GM06990 (cell line): ENCODE measurements around the gene SLC8B1.

Experiments used
- DNase-seq: peaks from one replicate; pipeline ENCODE4 v3.0.0-alpha.2; 2011; ENCODE audit not compliant: insufficient read length; ENCODE audit errors: extremely low read depth
- H3K27me3 ChIP-seq: replicated peaks from 2 replicates; pipeline ENCODE4 v1.6.0; 2011; ENCODE audit warnings: low read length; ENCODE audit not compliant: control insufficient read depth, insufficient read depth
- H3K36me3 ChIP-seq: 2 replicates; pipeline ENCODE4 v1.5.1; 2011; ENCODE audit warnings: low read length; ENCODE audit not compliant: control insufficient read depth, insufficient read depth
- H3K4me3 ChIP-seq: replicated peaks from 2 replicates; pipeline ENCODE4 v1.5.1; 2011; ENCODE audit warnings: low read depth, mild to moderate bottlenecking, control low read depth, low read length
- TF ChIP-seq, protein P1 (sequence below): IDR thresholded peaks from 2 replicates; pipeline ENCODE4 v1.5.1; 2011; ENCODE audit warnings: low read length, control low read depth, mild to moderate bottlenecking, inconsistent platforms; ENCODE audit not compliant: insufficient read depth, poor library complexity, severe bottlenecking

Gene SLC8B1

DNA sequence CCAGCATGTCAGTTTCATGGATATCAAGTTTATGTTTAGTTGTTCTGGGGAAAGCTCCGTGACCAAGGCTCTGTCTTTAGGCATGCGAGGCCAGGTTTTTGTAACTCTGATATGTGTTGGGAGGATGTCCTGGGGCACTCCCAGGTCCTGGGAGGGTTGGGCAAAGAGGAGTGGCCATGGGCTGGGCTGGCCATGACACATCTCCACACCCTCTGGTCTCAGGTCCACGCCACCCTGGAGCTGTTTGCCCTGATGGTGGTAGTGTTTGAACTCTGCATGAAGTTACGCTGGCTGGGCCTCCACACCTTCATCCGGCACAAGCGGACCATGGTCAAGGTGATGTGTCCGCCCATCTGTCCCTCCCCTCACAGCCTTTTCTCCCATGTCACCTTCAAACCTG is 67.3 kb downstream of the SLC8B1 start:
- Histone ChIP-seq H3K27me3 (no peaks in the 10 kb centered on the region), H3K36me3 (peaks cover 30% of the 10 kb centered on the region), H3K4me3 (no peak overlapping the region)
- TF ChIP-seq, protein P1, sequence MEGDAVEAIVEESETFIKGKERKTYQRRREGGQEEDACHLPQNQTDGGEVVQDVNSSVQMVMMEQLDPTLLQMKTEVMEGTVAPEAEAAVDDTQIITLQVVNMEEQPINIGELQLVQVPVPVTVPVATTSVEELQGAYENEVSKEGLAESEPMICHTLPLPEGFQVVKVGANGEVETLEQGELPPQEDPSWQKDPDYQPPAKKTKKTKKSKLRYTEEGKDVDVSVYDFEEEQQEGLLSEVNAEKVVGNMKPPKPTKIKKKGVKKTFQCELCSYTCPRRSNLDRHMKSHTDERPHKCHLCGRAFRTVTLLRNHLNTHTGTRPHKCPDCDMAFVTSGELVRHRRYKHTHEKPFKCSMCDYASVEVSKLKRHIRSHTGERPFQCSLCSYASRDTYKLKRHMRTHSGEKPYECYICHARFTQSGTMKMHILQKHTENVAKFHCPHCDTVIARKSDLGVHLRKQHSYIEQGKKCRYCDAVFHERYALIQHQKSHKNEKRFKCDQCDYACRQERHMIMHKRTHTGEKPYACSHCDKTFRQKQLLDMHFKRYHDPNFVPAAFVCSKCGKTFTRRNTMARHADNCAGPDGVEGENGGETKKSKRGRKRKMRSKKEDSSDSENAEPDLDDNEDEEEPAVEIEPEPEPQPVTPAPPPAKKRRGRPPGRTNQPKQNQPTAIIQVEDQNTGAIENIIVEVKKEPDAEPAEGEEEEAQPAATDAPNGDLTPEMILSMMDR, result no peak
- no peak for DNase-seq

DNA sequence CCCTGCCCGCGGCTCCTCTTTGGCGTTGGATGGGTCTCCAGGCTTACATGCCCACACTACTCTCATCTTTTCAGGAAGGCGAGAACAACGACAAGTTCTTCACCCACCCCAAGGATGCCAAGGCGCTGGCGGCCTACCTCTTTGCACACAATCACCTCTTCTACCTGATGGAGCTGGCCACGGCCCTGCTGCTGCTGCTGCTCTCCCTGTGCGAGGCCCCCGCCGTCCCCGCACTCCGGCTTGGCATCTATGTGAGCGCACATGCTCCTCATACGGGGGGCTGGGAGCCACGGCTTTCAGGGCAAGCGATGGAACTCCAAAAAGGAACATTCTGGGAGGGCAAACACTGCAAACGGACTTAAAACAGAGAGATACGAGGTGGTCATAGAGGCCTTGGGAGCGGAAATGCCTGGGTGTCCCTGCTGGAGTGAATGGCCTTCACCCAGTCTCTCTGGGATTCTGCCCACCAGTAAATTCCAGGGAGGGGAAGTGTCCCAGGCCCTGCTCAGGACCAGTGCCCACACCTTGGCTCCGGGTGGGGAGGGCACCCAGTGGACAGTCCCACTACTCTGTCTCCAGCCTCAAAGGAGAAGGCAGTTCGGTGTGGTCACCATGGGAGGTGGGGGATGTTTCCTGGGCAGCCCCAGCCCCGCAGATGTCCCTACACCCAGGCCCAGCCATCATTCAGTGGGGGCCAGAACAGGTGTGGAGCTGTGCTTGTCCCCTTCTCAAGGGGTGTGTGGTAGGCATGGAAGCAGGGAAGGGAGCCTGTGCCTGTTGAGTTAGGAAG is 68.6 kb downstream of the SLC8B1 start:
- TF ChIP-seq, protein P1, result no peak
- Histone ChIP-seq H3K4me3 (no peak overlapping the region), H3K36me3 (peaks cover 30% of the 10 kb centered on the region), H3K27me3 (no peaks in the 10 kb centered on the region)
- no peak for DNase-seq

DNA sequence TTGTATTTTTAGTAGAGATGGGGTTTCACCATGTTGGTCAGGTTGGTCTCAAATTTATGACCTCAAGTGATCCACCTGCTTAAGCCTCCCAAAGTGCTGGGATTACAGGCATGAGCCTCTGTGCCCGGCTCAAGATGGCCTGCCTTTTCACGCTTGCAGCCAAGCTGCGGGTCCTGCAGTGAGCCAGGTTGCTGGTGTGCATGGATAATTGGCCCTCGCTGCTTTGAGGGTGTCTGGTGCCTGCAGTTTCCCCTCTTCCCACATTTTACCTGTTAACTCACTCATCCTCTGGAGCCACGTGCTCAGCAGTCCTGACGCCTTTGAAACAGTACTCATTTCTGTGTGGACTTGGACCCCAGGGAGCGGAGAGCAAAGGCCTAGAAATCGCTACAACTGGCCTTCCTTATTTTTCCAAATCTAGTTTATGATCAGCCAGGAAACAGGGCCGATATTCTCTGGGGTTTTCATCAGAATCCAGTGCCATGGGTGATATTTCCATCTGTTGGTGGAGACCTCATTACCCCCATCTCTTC is 71.4 kb downstream of the SLC8B1 start:
- Histone ChIP-seq H3K27me3 (no peaks in the 10 kb centered on the region), H3K36me3 (peaks cover 23% of the 10 kb centered on the region), H3K4me3 (no peak overlapping the region)
- DNase-seq, result no peak
- TF ChIP-seq, protein P1, result no peak

DNA sequence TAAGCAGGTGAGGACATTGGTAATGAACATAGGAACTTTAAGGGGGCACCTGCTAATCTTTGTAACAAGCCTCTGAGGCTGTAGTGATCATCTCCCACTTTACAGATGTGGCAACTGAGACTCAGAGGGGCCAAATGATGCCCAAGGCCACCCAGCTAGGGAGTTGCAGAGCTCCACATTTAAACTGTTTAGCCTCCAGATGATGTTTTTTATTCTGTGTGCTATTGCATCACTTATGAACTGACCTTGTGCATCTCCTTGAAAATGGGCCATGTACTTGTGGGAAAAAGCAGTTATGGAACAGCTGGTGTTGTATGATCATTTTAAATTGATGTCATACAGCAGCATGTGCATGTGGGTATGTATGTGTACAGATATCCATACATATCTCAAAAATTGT is 72.2 kb downstream of the SLC8B1 start:
- no peaks in the 10 kb centered on the region for H3K27me3 ChIP-seq
- H3K36me3 ChIP-seq, result peaks cover 17% of the 10 kb centered on the region
- TF ChIP-seq, protein P1, result no peak
- no peak overlapping the region for H3K4me3 ChIP-seq
- DNase-seq, result no peak

DNA sequence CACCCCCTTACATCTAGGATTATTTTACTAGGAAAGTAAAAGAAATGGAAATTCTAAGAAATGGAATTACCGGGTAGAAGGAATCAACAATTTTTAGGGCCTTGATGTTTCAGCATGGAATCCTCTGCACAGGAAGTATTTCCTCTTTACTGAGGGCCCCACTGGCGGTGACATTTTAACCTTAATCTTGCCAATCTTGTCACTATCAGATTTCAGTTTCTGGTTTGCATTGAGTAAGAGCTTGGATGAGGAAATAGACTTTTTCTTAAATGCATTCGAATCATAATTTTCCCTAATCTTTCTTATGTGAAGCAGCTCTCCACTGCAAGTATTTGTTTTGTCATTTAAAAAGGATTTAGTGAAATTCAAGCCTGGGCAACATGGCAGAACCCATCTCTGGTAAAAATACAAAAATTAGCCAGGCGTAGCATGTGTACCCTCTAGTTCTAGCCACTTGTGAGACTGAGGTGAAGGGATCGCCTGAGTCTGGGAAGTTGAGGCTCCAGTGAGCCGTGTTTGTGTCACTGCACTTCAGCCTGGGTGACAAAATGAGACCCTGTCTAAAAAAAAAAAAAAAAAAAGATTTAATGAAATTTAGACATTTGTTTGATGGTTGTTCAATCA is 73.0 kb downstream of the SLC8B1 start:
- Histone ChIP-seq H3K36me3 (peaks cover 15% of the 10 kb centered on the region), H3K27me3 (no peaks in the 10 kb centered on the region), H3K4me3 (no peak overlapping the region)
- TF ChIP-seq, protein P1, result no peak
- no peak for DNase-seq
